GM19193 (cell line): Measurements from ENCODE around the gene PON1.

Experiments used
- POLR2A ChIP-seq: IDR thresholded peaks from 4 replicates; pipeline ENCODE4 v1.6.1; 2011; ENCODE audit not compliant: insufficient read depth, insufficient read length; ENCODE audit errors: extremely low read depth

The PON1 gene

GRCh38 chr7:95322854-95323253 is 1.5 kb downstream of the PON1 start:
- no peak for TF ChIP-seq POLR2A

GRCh38 chr7:95322396-95322795 is 1.9 kb downstream of the PON1 start:
- no peak for TF ChIP-seq POLR2A

GRCh38 chr7:95321720-95322119 is 2.6 kb downstream of the PON1 start:
- no peak for TF ChIP-seq POLR2A

- TF ChIP-seq POLR2A = no peak
Measured at GRCh38 chr7:95320651-95321050, 3.7 kb downstream of the PON1 start.

- no peak for TF ChIP-seq POLR2A
Measured at GRCh38 chr7:95319570-95319969, 4.8 kb downstream of the PON1 start.

GRCh38 chr7:95318501-95319100 is 5.7 kb downstream of the PON1 start:
- TF ChIP-seq POLR2A = no peak

- no peak for TF ChIP-seq POLR2A
Measured at GRCh38 chr7:95317966-95318365, 6.4 kb downstream of the PON1 start.

- TF ChIP-seq POLR2A = no peak
Measured at GRCh38 chr7:95317546-95317945, 6.8 kb downstream of the PON1 start.

GRCh38 chr7:95316588-95316987 is 7.7 kb downstream of the PON1 start:
- no peak for TF ChIP-seq POLR2A

GRCh38 chr7:95312561-95312960 is 11.8 kb downstream of the PON1 start:
- TF ChIP-seq POLR2A = no peak

- TF ChIP-seq POLR2A = no peak
Measured at GRCh38 chr7:95311389-95311788, 12.9 kb downstream of the PON1 start.

GRCh38 chr7:95309951-95310350 is 14.4 kb downstream of the PON1 start:
- TF ChIP-seq POLR2A = no peak

- no peak for TF ChIP-seq POLR2A
Measured at GRCh38 chr7:95304990-95305389, 19.3 kb downstream of the PON1 start.

- no peak for TF ChIP-seq POLR2A
Measured at GRCh38 chr7:95303013-95303905, 21.1 kb downstream of the PON1 start.

- TF ChIP-seq POLR2A = no peak
Measured at GRCh38 chr7:95298091-95298490, 26.2 kb downstream of the PON1 start.

GRCh38 chr7:95297041-95297440 is 27.3 kb downstream of the PON1 start:
- TF ChIP-seq POLR2A = no peak
